K562 (cell line): ENCODE results near the gene DCUN1D3. TPM values are rescaled to one million over a fixed set of nuclear protein-coding genes. Genes with fewer than 3 reads are reported as not detected.

ENCODE experiments used
- ARID1B ChIP-seq: fragments of 450-650 bp; IDR thresholded peaks from 2 replicates; pipeline ENCODE4 v1.6.1; 2016; ENCODE audit warnings: antibody characterized with exemption, mild to moderate bottlenecking, inconsistent platforms
- CAMTA2 ChIP-seq: fragments of 250-450 bp; sonication (Bioruptor Pico); conservative IDR thresholded peaks from 2 replicates; pipeline ENCODE4 v1.5.1; 2022
- CHCHD3 ChIP-seq: fragments of 250-450 bp; sonication (Bioruptor Pico); IDR thresholded peaks from 2 replicates; pipeline ENCODE4 v2.1.2; 2022; ENCODE audit warnings: mild to moderate bottlenecking
- EHMT2 ChIP-seq: fragments of 450-650 bp; IDR thresholded peaks from 2 replicates; pipeline ENCODE4 v1.6.1; 2018; ENCODE audit warnings: antibody characterized with exemption
- ESRRA ChIP-seq: fragments of 450-650 bp; IDR thresholded peaks from 2 replicates; pipeline ENCODE4 v1.6.1; 2014; ENCODE audit warnings: low read depth, mild to moderate bottlenecking, moderate library complexity, borderline replicate concordance
- GATA2 ChIP-seq: sonication (generic); formaldehyde crosslinking; IDR thresholded peaks from 2 replicates; pipeline ENCODE4 v1.4.0; 2020; ENCODE audit warnings: mild to moderate bottlenecking, missing genetic modification reagents
- HDAC8 ChIP-seq: fragments of 450-650 bp; IDR thresholded peaks from 2 replicates; pipeline ENCODE4 v1.6.1; 2016; ENCODE audit warnings: mild to moderate bottlenecking, missing genetic modification characterization, moderate library complexity, missing compliant biosample characterization
- HDGF ChIP-seq: fragments of 450-650 bp; IDR thresholded peaks from 2 replicates; pipeline ENCODE4 v1.6.1; 2016
- KDM1A ChIP-seq, 2 experiments: fragments of 450-650 bp; IDR thresholded peaks; 2 replicates each; pipeline ENCODE4 v1.6.1; 2016; ENCODE audit warnings: mild to moderate bottlenecking in 2 of 2
- MEF2D ChIP-seq: conservative IDR thresholded peaks from 2 replicates; pipeline ENCODE4 v1.6.1; 2016; ENCODE audit warnings: low read depth, missing genetic modification characterization, missing compliant biosample characterization
- MTA1 ChIP-seq: fragments of 450-650 bp; IDR thresholded peaks from 2 replicates; pipeline ENCODE4 v1.6.1; 2017; ENCODE audit warnings: borderline replicate concordance
- MYC ChIP-seq, 2 experiments: fragments of 250-450 bp in 1 of 2; sonication (Bioruptor Pico) in 1 of 2; IDR thresholded peaks; 2 replicates each; pipeline versions ENCODE4 v1.5.1 to v1.6.1; 2012 to 2021; ENCODE audit warnings: low read depth in 2 of 2, borderline replicate concordance in 1 of 2, improper control_type of control experiment in 1 of 2, low read length in 1 of 2, mild to moderate bottlenecking in 1 of 2, moderate library complexity in 1 of 2
- NEUROD1 ChIP-seq: fragments of 150-350 bp; IDR thresholded peaks from 2 replicates; pipeline ENCODE4 v1.6.1; 2014; ENCODE audit warnings: borderline replicate concordance, low read length, low read depth; ENCODE audit not compliant: partially characterized antibody
- NFE2 ChIP-seq: IDR thresholded peaks from 2 replicates; pipeline ENCODE4 v1.6.1; 2014; ENCODE audit warnings: antibody characterized with exemption, low read depth
- NFXL1 ChIP-seq: fragments of 450-650 bp; formaldehyde crosslinking; IDR thresholded peaks from 2 replicates; pipeline ENCODE4 v1.4.0; 2021; ENCODE audit warnings: mild to moderate bottlenecking
- RNF2 ChIP-seq: sonication (generic); IDR thresholded peaks from 2 replicates; pipeline ENCODE4 v1.6.1; 2016
- SIRT6 ChIP-seq: IDR thresholded peaks from one replicate; pipeline ENCODE4 v1.6.1; 2012; ENCODE audit warnings: low read depth, mild to moderate bottlenecking, control low read depth, inconsistent platforms, low read length, moderate library complexity
- SMAD4 ChIP-seq: fragments of 250-450 bp; sonication (Bioruptor Pico); conservative IDR thresholded peaks from 2 replicates; pipeline ENCODE4 v1.8.0; 2021; ENCODE audit warnings: inconsistent platforms, mild to moderate bottlenecking, moderate library complexity
- STAT5A ChIP-seq: IDR thresholded peaks from 2 replicates; pipeline ENCODE4 v1.6.1; 2012; ENCODE audit warnings: low read length, inconsistent platforms, borderline replicate concordance
- TEAD4 ChIP-seq, 2 experiments: sonication (generic) in 1 of 2; formaldehyde crosslinking in 1 of 2; IDR thresholded peaks; 2 replicates each; pipeline versions ENCODE4 v1.6.1 to v1.8.0; 2012 to 2022; ENCODE audit warnings: borderline replicate concordance in 1 of 2, inconsistent platforms in 1 of 2, low read length in 1 of 2, mild to moderate bottlenecking in 1 of 2, missing genetic modification reagents in 1 of 2
- ZNF583 ChIP-seq: fragments of 250-450 bp; sonication (Bioruptor Pico); IDR thresholded peaks from 2 replicates; pipeline ENCODE4 v1.4.0; 2020
- ZNF644 ChIP-seq: fragments of 200-800 bp; sonication (Bioruptor generic); IDR thresholded peaks from 2 replicates; pipeline ENCODE4 v1.6.1; 2016; ENCODE audit warnings: low read depth, missing genetic modification characterization, missing compliant biosample characterization
- polyA plus RNA-seq, 8 experiments: library from polyadenylated mRNA; depleted of rRNA in 4 of 8; stranded (reverse) in 5 of 8; unstranded in 3 of 8; fragments of >200 nt; fragmentation: Nextera tagmentation in 2 of 8; fragmentation: Illumina TruSeq in 1 of 8; extraction: Ambion mirVana in 2 of 8; extraction: Trizol in 1 of 8; gene quantifications; 2 replicates each; pipeline versions ENCODE4 v1.2.1 to v1.2.3, GENCODE V29; 2011 to 2014; ENCODE audit warnings: inconsistent platforms in 1 of 8, missing spikeins in 1 of 8
- total RNA-seq, 7 experiments: library from RNA; depleted of rRNA in 6 of 7; stranded (reverse); fragments of >200 nt in 6 of 7; fragmentation: Illumina TruSeq in 2 of 7; extraction: Trizol in 2 of 7; gene quantifications; 2 replicates each; pipeline versions ENCODE4 v1.2.1 to v1.2.3, GENCODE V29; 2011 to 2021; ENCODE audit warnings: low replicate concordance in 1 of 7
- TF ChIP-seq, protein P1 (sequence below): fragments of 250-450 bp; sonication (Bioruptor Pico); IDR thresholded peaks from 2 replicates; pipeline ENCODE4 v1.8.0; 2022; ENCODE audit warnings: moderate library complexity, mild to moderate bottlenecking, inconsistent platforms
- TF ChIP-seq, protein P2 (sequence below): fragments of 250-450 bp; sonication (Bioruptor Pico); IDR thresholded peaks from 2 replicates; pipeline ENCODE4 v1.8.0; 2021; ENCODE audit warnings: moderate library complexity, mild to moderate bottlenecking, inconsistent platforms
- TF ChIP-seq, protein P3 (sequence below): fragments of 450-650 bp; formaldehyde crosslinking; IDR thresholded peaks from 2 replicates; pipeline ENCODE4 v1.4.0; 2020; ENCODE audit warnings: mild to moderate bottlenecking

DCUN1D3 gene
- total and polyA plus RNA-seq, 9 of the 15 experiments (the other 6 are each of a cell fraction or from before 2014, with no cell fraction given) = 1.0 to 4.7 (median 2.2) TPM

DNA sequence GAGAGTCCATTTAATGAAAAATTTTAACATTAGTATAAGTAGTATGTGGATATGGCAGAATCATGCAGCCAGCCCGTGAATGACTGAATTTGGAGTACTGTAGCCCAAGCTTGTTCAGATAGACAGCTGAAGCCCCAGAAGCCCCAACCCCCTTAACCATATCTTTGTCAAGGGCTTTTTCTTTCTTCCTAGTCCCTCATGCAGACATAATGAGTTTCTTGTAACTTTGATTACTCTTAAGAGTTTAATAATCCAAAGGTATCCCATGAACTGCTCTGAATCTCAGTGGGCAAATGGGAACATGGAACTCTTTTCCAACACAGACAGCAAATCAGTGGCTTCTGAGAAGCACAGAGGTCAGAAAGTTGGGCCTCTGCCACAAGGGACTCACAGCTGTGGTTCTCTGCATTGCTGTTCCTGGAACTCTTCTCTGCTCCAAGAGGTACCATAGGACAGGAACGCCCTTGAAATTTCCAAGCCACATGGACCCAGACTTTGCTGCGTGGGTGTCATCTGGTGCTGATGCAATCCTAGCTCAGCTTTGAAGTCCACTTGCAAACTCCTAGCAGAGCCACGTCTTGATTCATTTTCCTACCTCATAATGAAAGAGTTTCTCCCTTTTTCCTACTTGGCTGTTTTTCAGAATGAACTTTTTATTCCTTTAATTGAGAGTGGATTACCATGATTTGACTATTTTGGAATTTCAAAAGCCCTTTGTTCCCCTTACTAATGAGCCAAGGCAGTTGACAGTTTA, 18.5 kb upstream of the DCUN1D3 start (continued):
- TF ChIP-seq ARID1B (peak; percentile 76), CAMTA2 (CRISPR knock-in tag) (no peak), TEAD4 (IDR thresholded peaks at IDR 0.05; ENCODE audit: low read length) (peak; percentile 60; the same call in 1 of the 2 replicates), TEAD4 (CRISPR knock-in tag; IDR thresholded peaks at IDR 0.05; ENCODE audit: borderline replicate concordance) (no peak), MYC (IDR thresholded peaks at IDR 0.05; ENCODE audit: low read depth, low read length) (peak; percentile 100), MYC (CRISPR knock-in tag; IDR thresholded peaks at IDR 0.05; ENCODE audit: borderline replicate concordance, low read depth) (peak; percentile 73; the same call in 1 of the 2 replicates), MTA1 (peak; percentile 44; the same call in 1 of the 2 replicates), NFE2 (0 out of 2 replicates have a peak, but pooled peaks have one; percentile 14), SIRT6 (no peak), ZNF644 (tag) (peak; percentile 47; the same call in 1 of the 2 replicates), CHCHD3 (CRISPR knock-in tag) (no peak), EHMT2 (peak; percentile 80; the same call in 1 of the 2 replicates), RNF2 (peak; percentile 54; the same call in 1 of the 2 replicates), KDM1A (IDR thresholded peaks at IDR 0.05) (peak; percentile 51 to 83; a peak in 3 of 4 replicates), NFXL1 (CRISPR knock-in tag) (no peak), NEUROD1 (peak; percentile 60), STAT5A (peak; percentile 56), HDGF (no peak), MEF2D (tag) (0 out of 2 replicates have a peak, but pooled peaks have one; percentile 19), HDAC8 (no peak), GATA2 (CRISPR knock-in tag) (no peak), ZNF583 (CRISPR knock-in tag) (no peak), SMAD4 (CRISPR knock-in tag) (peak; percentile 90), ESRRA (peak; percentile 83)
- TF ChIP-seq, protein P1, sequence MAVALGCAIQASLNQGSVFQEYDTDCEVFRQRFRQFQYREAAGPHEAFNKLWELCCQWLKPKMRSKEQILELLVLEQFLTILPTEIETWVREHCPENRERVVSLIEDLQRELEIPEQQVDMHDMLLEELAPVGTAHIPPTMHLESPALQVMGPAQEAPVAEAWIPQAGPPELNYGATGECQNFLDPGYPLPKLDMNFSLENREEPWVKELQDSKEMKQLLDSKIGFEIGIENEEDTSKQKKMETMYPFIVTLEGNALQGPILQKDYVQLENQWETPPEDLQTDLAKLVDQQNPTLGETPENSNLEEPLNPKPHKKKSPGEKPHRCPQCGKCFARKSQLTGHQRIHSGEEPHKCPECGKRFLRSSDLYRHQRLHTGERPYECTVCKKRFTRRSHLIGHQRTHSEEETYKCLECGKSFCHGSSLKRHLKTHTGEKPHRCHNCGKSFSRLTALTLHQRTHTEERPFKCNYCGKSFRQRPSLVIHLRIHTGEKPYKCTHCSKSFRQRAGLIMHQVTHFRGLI (CRISPR knock-in tag) = no peak
- TF ChIP-seq, protein P2, sequence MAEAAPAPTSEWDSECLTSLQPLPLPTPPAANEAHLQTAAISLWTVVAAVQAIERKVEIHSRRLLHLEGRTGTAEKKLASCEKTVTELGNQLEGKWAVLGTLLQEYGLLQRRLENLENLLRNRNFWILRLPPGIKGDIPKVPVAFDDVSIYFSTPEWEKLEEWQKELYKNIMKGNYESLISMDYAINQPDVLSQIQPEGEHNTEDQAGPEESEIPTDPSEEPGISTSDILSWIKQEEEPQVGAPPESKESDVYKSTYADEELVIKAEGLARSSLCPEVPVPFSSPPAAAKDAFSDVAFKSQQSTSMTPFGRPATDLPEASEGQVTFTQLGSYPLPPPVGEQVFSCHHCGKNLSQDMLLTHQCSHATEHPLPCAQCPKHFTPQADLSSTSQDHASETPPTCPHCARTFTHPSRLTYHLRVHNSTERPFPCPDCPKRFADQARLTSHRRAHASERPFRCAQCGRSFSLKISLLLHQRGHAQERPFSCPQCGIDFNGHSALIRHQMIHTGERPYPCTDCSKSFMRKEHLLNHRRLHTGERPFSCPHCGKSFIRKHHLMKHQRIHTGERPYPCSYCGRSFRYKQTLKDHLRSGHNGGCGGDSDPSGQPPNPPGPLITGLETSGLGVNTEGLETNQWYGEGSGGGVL (CRISPR knock-in tag) = no peak
- TF ChIP-seq, protein P3, sequence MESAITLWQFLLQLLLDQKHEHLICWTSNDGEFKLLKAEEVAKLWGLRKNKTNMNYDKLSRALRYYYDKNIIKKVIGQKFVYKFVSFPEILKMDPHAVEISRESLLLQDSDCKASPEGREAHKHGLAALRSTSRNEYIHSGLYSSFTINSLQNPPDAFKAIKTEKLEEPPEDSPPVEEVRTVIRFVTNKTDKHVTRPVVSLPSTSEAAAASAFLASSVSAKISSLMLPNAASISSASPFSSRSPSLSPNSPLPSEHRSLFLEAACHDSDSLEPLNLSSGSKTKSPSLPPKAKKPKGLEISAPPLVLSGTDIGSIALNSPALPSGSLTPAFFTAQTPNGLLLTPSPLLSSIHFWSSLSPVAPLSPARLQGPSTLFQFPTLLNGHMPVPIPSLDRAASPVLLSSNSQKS (CRISPR knock-in tag) = no peak
